Endothelial cell of umbilical vein (primary cell): ENCODE results near the gene PEX16. TPM values are rescaled to one million over a fixed set of nuclear protein-coding genes. Genes with fewer than 3 reads are reported as not detected.

Experiments used
- BruUV-seq: library from RNA; stranded (reverse); fragments of 400-500 nt; replicated peaks from 2 replicates; lab custom pipeline; 2021; lab: Mats Ljungman, UMichigan
- CTCF ChIA-PET: fragments of 300-600, 350-600 bp; sonication (Branson Sonifier 250); formaldehyde crosslinking; loops from one replicate; lab custom pipeline; 2021; ENCODE audit warnings: antibody characterized with exemption, inconsistent platforms; lab: Charles Lee
- POLR2A ChIA-PET: fragments of 300-600, 350-600 bp; sonication (Branson Sonifier 250); formaldehyde crosslinking; loops from one replicate; lab custom pipeline; 2021; ENCODE audit warnings: antibody characterized with exemption, inconsistent platforms; lab: Charles Lee
- DNase-seq: peaks from one replicate; pipeline ENCODE4 v3.0.0-alpha.2; 2011; ENCODE audit warnings: low read depth, low spot score
- FAIRE-seq: peaks from 2 replicates; lab custom pipeline; 2011; peaks lifted over from hg19 to GRCh38; lab: Jason Lieb, UNC
- H2AFZ ChIP-seq: 2 replicates; pipeline ENCODE4 v1.6.0; 2012; ENCODE audit warnings: low read depth, low read length, control low read depth, inconsistent platforms
- H3K27ac ChIP-seq: 2 replicates; pipeline ENCODE4 v1.5.1; 2011; ENCODE audit warnings: low read depth, mild to moderate bottlenecking, control low read depth, low read length, moderate library complexity; ENCODE audit not compliant: insufficient read depth
- H3K27me3 ChIP-seq, 2 experiments: 2 replicates each; pipeline versions ENCODE4 v1.6.0 to v1.6.1; 2011; ENCODE audit warnings: low read length in 2 of 2, mixed read lengths in 1 of 2; ENCODE audit not compliant: control insufficient read depth in 2 of 2, insufficient read depth in 2 of 2
- H3K36me3 ChIP-seq, 2 experiments: 2 replicates in 1 of 2; 3 replicates in 1 of 2; pipeline ENCODE4 v1.5.1; 2011; ENCODE audit warnings: low read length in 2 of 2, mild to moderate bottlenecking in 1 of 2, moderate library complexity in 1 of 2; ENCODE audit not compliant: control insufficient read depth in 2 of 2, insufficient read depth in 2 of 2; ENCODE audit errors: extremely low read depth in 1 of 2
- H3K4me1 ChIP-seq: 3 replicates; pipeline ENCODE4 v1.5.1; 2011; ENCODE audit warnings: mild to moderate bottlenecking, low read length; ENCODE audit not compliant: control insufficient read depth, insufficient read depth; ENCODE audit errors: extremely low read depth
- H3K4me2 ChIP-seq: 2 replicates; pipeline ENCODE4 v1.6.1; 2011; ENCODE audit warnings: low read length, control low read depth, mixed read lengths; ENCODE audit not compliant: insufficient read depth
- H3K4me3 ChIP-seq, 3 experiments: fragments of 200-600 bp in 1 of 3; sonication (generic), shearing (Covaris generic) in 1 of 3; replicated peaks in 1 of 3; 2 replicates each; pipeline ENCODE4 v1.5.1; 2011 to 2016; ENCODE audit warnings: control low read depth in 3 of 3, low read length in 3 of 3, mild to moderate bottlenecking in 2 of 3, inconsistent platforms in 1 of 3, low read depth in 1 of 3, moderate library complexity in 1 of 3; ENCODE audit not compliant: insufficient read depth in 1 of 3
- H3K79me2 ChIP-seq: 2 replicates; pipeline ENCODE4 v1.6.0; 2012; ENCODE audit warnings: low read length, inconsistent platforms; ENCODE audit not compliant: control insufficient read depth, insufficient read depth
- H3K9ac ChIP-seq: replicated peaks from 2 replicates; pipeline ENCODE3; 2011; ENCODE audit warnings: low read length, control low read depth; ENCODE audit not compliant: insufficient read depth; ENCODE audit errors: extremely low read depth
- H3K9me1 ChIP-seq: replicated peaks from 3 replicates; pipeline ENCODE4 v1.6.0; 2011; ENCODE audit warnings: mild to moderate bottlenecking, low read length; ENCODE audit not compliant: control insufficient read depth, insufficient read depth; ENCODE audit errors: extremely low read depth
- H3K9me3 ChIP-seq: replicated peaks from 2 replicates; pipeline ENCODE4 v1.5.1; 2012; ENCODE audit warnings: low read length, inconsistent platforms; ENCODE audit not compliant: control insufficient read depth, insufficient read depth
- H4K20me1 ChIP-seq: replicated peaks from 2 replicates; pipeline ENCODE3; 2011; ENCODE audit warnings: mild to moderate bottlenecking, low read length; ENCODE audit not compliant: control insufficient read depth, insufficient read depth; ENCODE audit errors: extremely low read depth
- CTCF ChIP-seq, 2 donors: IDR thresholded peaks; 1 replicate in 1 of 2; 2 replicates in 1 of 2; pipeline ENCODE4 v1.5.1; 2011; ENCODE audit warnings: low read length in 2 of 2, mild to moderate bottlenecking in 2 of 2, moderate library complexity in 2 of 2, control low read depth in 1 of 2, inconsistent platforms in 1 of 2, low read depth in 1 of 2; ENCODE audit not compliant: insufficient read depth in 1 of 2; ENCODE audit errors: extremely low read depth in 1 of 2
- EZH2 ChIP-seq: IDR thresholded peaks from 2 replicates; pipeline ENCODE4 v1.6.1; 2012; ENCODE audit warnings: borderline replicate concordance, low read depth, mild to moderate bottlenecking, moderate library complexity, low read length, inconsistent platforms; ENCODE audit not compliant: severe bottlenecking
- FOS ChIP-seq: IDR thresholded peaks from 2 replicates; pipeline ENCODE4 v1.6.1; 2011; ENCODE audit warnings: mild to moderate bottlenecking, low read length, moderate library complexity, borderline replicate concordance; ENCODE audit not compliant: insufficient read depth
- GATA2 ChIP-seq: IDR thresholded peaks from 2 replicates; pipeline ENCODE4 v1.7.0; 2011; ENCODE audit warnings: low read depth, mild to moderate bottlenecking, moderate library complexity, mixed read lengths, low read length; ENCODE audit not compliant: insufficient read length, insufficient read depth
- JUN ChIP-seq: IDR thresholded peaks from 2 replicates; pipeline ENCODE4 v1.6.1; 2011; ENCODE audit warnings: borderline replicate concordance, low read depth; ENCODE audit not compliant: insufficient read length, insufficient read depth
- MAX ChIP-seq: IDR thresholded peaks from 2 replicates; pipeline ENCODE4 v1.6.1; 2011; ENCODE audit not compliant: insufficient read depth, insufficient read length
- MYC ChIP-seq: IDR thresholded peaks from one replicate; pipeline ENCODE4 v1.6.1; 2011; ENCODE audit warnings: mild to moderate bottlenecking, low read depth, low read length
- POLR2A ChIP-seq: IDR thresholded peaks from 2 replicates; pipeline ENCODE4 v1.6.1; 2012; ENCODE audit warnings: low read depth, mild to moderate bottlenecking, control low read depth, low read length
- POLR2AphosphoS5 ChIP-seq: IDR thresholded peaks from 2 replicates; pipeline ENCODE4 v1.6.1; 2012; ENCODE audit warnings: low read depth, mild to moderate bottlenecking, control low read depth, low read length, moderate library complexity; ENCODE audit not compliant: insufficient read depth
- dilution Hi-C: fragments of 300-500 bp; cut with MboI; formaldehyde crosslinking; loops from one replicate; pipeline ENCODE4 v1.15.0; 2019; ENCODE audit warnings: low sequenced_read_pairs; ENCODE audit not compliant: extremely low pct_ligation_motif_present
- intact Hi-C: fragments of 100-400 bp; cut with micrococcal nuclease; formaldehyde crosslinking; loops from one replicate; pipeline ENCODE4 v1.10.0; 2022
- polyA plus RNA-seq, 4 experiments: library from polyadenylated mRNA; depleted of rRNA in 3 of 4; stranded (reverse) in 3 of 4; unstranded in 1 of 4; fragments of >200 nt; gene quantifications; 2 replicates each; pipeline versions ENCODE4 v1.2.1 to v1.2.3, GENCODE V29; 2011 to 2012; ENCODE audit warnings: missing spikeins in 1 of 4
- total RNA-seq: library from RNA; stranded (reverse); gene quantifications from 2 replicates; pipeline ENCODE4 v1.2.3, GENCODE V29; 2021

Gene PEX16
- total and polyA plus RNA-seq, 2 donors (not counting 3 experiments of a cell fraction or from before 2014, with no cell fraction given): 27.4 to 32.2 TPM

DNA sequence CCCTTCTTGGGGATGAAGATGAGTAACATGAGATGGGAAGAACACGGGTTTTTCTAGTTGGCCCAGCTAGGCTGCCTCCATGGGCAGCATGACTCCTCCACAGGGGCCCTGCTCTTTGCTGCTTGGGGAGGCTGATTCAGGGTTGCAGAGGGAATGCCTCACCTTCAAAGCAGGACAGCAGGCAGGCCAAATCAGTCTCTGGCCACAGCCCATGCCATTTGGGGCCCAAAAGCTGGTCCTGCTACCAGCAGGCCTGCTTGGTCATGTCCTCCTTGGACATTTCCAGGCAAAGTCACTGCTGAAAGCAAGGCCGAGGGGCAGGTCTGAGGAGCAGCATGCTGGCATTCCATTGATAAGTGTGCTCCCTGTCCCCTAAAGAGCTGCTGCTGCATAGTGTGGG, 46.0 kb downstream of the PEX16 start:
- Histone ChIP-seq H3K27ac (no peak overlapping the region), H3K79me2 (no peaks in the 10 kb centered on the region), H3K9ac (no peak overlapping the region), H2AFZ (no peak overlapping the region), H3K4me3 (no peak overlapping the region), H3K9me3 (no peaks in the 10 kb centered on the region), H4K20me1 (no peaks in the 10 kb centered on the region), H3K4me2 (no peak overlapping the region), H3K4me1 (no peaks in the 10 kb centered on the region), H3K36me3 (peaks cover 5 to 41% of the 10 kb centered on the region in 2 experiments), H3K9me1 (no peaks in the 10 kb centered on the region), H3K27me3 (no peaks in the 10 kb centered on the region)
- POLR2A ChIA-PET: no interaction called here
- no TSS peak for BruUV-seq
- TF ChIP-seq POLR2AphosphoS5: no peak
- TF ChIP-seq EZH2: no peak
- TF ChIP-seq GATA2: no peak
- TF ChIP-seq MAX: no peak
- no peak for TF ChIP-seq FOS
- no peak for TF ChIP-seq POLR2A
- TF ChIP-seq CTCF (IDR thresholded peaks at IDR 0.05; ENCODE audit: extremely low read depth in 1 of 2, insufficient read depth in 1 of 2, low read depth in 1 of 2, low read length in 2 of 2): no peak
- TF ChIP-seq MYC: no peak
- TF ChIP-seq JUN: no peak
- CTCF ChIA-PET: interaction anchor here (0.9 to 4.1 kb wide), 10 partner anchors 9 to 135 kb away, joined by 3 to 39 read pairs (median 4); partner anchors contain the start of gene PEX16
- DNase-seq: no peak
- intact Hi-C loops (loop anchor here (1.0 to 2.0 kb wide), 3 partner anchors 46 to 437 kb away; partner anchors contain the start of gene PEX16), dilution Hi-C loops (no loop called here)
- FAIRE-seq: no peak
